Liver (tissue), 9 donors: ENCODE results near the gene EML2. TPM values are rescaled to one million over a fixed set of nuclear protein-coding genes. Genes with fewer than 3 reads are reported as not detected.
A peak's percentile ranks its signal among the peaks of the same experiment; 100 is the strongest.

ENCODE experiments used
- DNase-seq: peaks from one replicate; pipeline ENCODE4 v3.0.0-alpha.2; 2017; ENCODE audit warnings: low spot score
- H3K27ac ChIP-seq, 2 donors: one replicate each; pipeline ENCODE4 v1.7.0; 2013; ENCODE audit warnings: inconsistent platforms in 2 of 2, low read length in 2 of 2, control low read depth in 1 of 2, low read depth in 1 of 2, mild to moderate bottlenecking in 1 of 2
- H3K27me3 ChIP-seq, 4 donors: one replicate each; pipeline versions ENCODE4 v1.6.1 to v1.7.0; 2013; ENCODE audit warnings: low read length in 3 of 4, inconsistent platforms in 1 of 4, mild to moderate bottlenecking in 1 of 4, moderate library complexity in 1 of 4; ENCODE audit not compliant: control insufficient read depth in 4 of 4, insufficient read depth in 4 of 4
- H3K36me3 ChIP-seq, 4 donors: one replicate each; pipeline versions ENCODE4 v1.6.1 to v1.7.0; 2013; ENCODE audit warnings: low read length in 3 of 4, mild to moderate bottlenecking in 3 of 4, low read depth in 1 of 4, moderate library complexity in 1 of 4; ENCODE audit not compliant: control insufficient read depth in 4 of 4, insufficient read depth in 3 of 4
- H3K4me1 ChIP-seq, 4 donors: one replicate each; pipeline versions ENCODE4 v1.6.1 to v1.7.0; 2013; ENCODE audit warnings: low read length in 3 of 4, mild to moderate bottlenecking in 3 of 4, moderate library complexity in 1 of 4; ENCODE audit not compliant: control insufficient read depth in 4 of 4, insufficient read depth in 4 of 4
- H3K4me3 ChIP-seq, 3 donors: one replicate each; pipeline versions ENCODE4 v1.6.1 to v1.7.0; 2013; ENCODE audit warnings: low read length in 3 of 3, control low read depth in 1 of 3, low read depth in 1 of 3, mild to moderate bottlenecking in 1 of 3
- H3K9ac ChIP-seq, 2 donors: one replicate each; pipeline ENCODE4 v1.7.0; 2013; ENCODE audit warnings: low read length in 2 of 2, mild to moderate bottlenecking in 2 of 2, moderate library complexity in 2 of 2, control low read depth in 1 of 2, low read depth in 1 of 2
- H3K9me3 ChIP-seq, 4 donors: one replicate each; pipeline versions ENCODE4 v1.6.1 to v1.7.0; 2013; ENCODE audit warnings: low read length in 3 of 4; ENCODE audit not compliant: control insufficient read depth in 4 of 4
- ATF3 ChIP-seq: IDR thresholded peaks from 2 replicates; pipeline ENCODE4 v1.6.1; 2016; ENCODE audit warnings: antibody characterized with exemption
- CTCF ChIP-seq: fragments of 150-350 bp; IDR thresholded peaks from 2 replicates; pipeline ENCODE4 v1.5.1; 2017; ENCODE audit warnings: improper control_type of control experiment, low read depth, low read length; ENCODE audit not compliant: missing input control
- FOXA1 ChIP-seq: IDR thresholded peaks from 2 replicates; pipeline ENCODE4 v1.6.1; 2016; ENCODE audit warnings: antibody characterized with exemption
- GABPA ChIP-seq, 2 donors: IDR thresholded peaks in 1 of 2; conservative IDR thresholded peaks in 1 of 2; 2 replicates each; pipeline ENCODE4 v1.6.1; 2016; ENCODE audit warnings: antibody characterized with exemption in 2 of 2, mild to moderate bottlenecking in 1 of 2, moderate library complexity in 1 of 2
- HNF4A ChIP-seq, 2 donors: conservative IDR thresholded peaks; 2 replicates each; pipeline ENCODE4 v1.6.1; 2016; ENCODE audit warnings: antibody characterized with exemption in 2 of 2, mild to moderate bottlenecking in 2 of 2
- HNF4G ChIP-seq: IDR thresholded peaks from 2 replicates; pipeline ENCODE4 v1.6.1; 2016; ENCODE audit warnings: antibody characterized with exemption
- JUND ChIP-seq, 2 donors: IDR thresholded peaks; 2 replicates each; pipeline ENCODE4 v1.6.1; 2016; ENCODE audit warnings: antibody characterized with exemption in 2 of 2
- MAX ChIP-seq: IDR thresholded peaks from 2 replicates; pipeline ENCODE4 v1.6.1; 2016; ENCODE audit warnings: antibody characterized with exemption
- NR2F2 ChIP-seq: IDR thresholded peaks from 2 replicates; pipeline ENCODE4 v1.6.1; 2016; ENCODE audit warnings: antibody characterized with exemption
- REST ChIP-seq: IDR thresholded peaks from 2 replicates; pipeline ENCODE4 v1.6.1; 2016; ENCODE audit warnings: antibody characterized with exemption, mild to moderate bottlenecking
- SP1 ChIP-seq: IDR thresholded peaks from 2 replicates; pipeline ENCODE4 v1.6.1; 2018; ENCODE audit warnings: antibody characterized with exemption, mild to moderate bottlenecking
- ZBTB33 ChIP-seq: IDR thresholded peaks from 2 replicates; pipeline ENCODE4 v1.6.1; 2016; ENCODE audit warnings: antibody characterized with exemption
- WGBS: extraction: QIAGEN DNeasy Blood & Tissue Kit; methylation state at CpG from one replicate; pipeline ENCODE4 v1.1.7; 2013; 5-methylcytosine and 5-hydroxymethylcytosine counted together
- polyA plus RNA-seq, 2 donors: library from polyadenylated mRNA; stranded (reverse) in 1 of 2; unstranded in 1 of 2; fragments of 200-250 nt in 1 of 2; fragments of >200 nt in 1 of 2; fragmentation: Nextera tagmentation in 1 of 2; extraction: Ambion mirVana in 1 of 2; gene quantifications; one replicate each; pipeline versions ENCODE4 v1.2.1 to v1.2.3, GENCODE V29; 2013 to 2015
- total RNA-seq, 2 donors: library from RNA; depleted of rRNA; stranded (reverse); fragments of >200 nt; gene quantifications; one replicate each; pipeline ENCODE4 v1.2.3, GENCODE V29; 2014
- donor health status: healthy.
- donor health status: healthy.
- donor health status: healthy.
- donor health status: healthy.
- donor health status: healthy.

EML2 gene
- total and polyA plus RNA-seq, 4 donors: 1.1 to 10.4 (median 9.0) TPM

- no peak for TF ChIP-seq ZBTB33
- TF ChIP-seq HNF4A (conservative IDR thresholded peaks at IDR 0.05): no peak
- no peak for TF ChIP-seq FOXA1
Measured at GRCh38 chr19:45668342-45668871, 29.2 kb upstream of the EML2 start (continued).

- 8% methylated on average over 15 of the region's 15 CpGs for WGBS
- no peaks in the 10 kb centered on the region for H3K9me3 ChIP-seq
- TF ChIP-seq GABPA (IDR thresholded peaks at IDR 0.05 in 1 of 2, conservative IDR thresholded peaks at IDR 0.05 in 1 of 2) (no peak), SP1 (no peak), NR2F2 (no peak), REST (no peak), HNF4A (conservative IDR thresholded peaks at IDR 0.05) (no peak)
- H3K27me3 ChIP-seq: peaks cover 0 to 8% (median 3%) of the 10 kb centered on the region in 4 donors
- peaks cover 0 to 14% (median 4%) of the 10 kb centered on the region in 4 donors for H3K4me1 ChIP-seq
- peak within 1 kb of the TSS in 1 of 3 donors; percentile 24 for H3K4me3 ChIP-seq
- no peak within 1 kb of the TSS for H3K9ac ChIP-seq
- H3K27ac ChIP-seq: no peak within 1 kb of the TSS
- no peaks in the 10 kb centered on the region for H3K36me3 ChIP-seq
- DNase-seq: no peak
Measured at GRCh38 chr19:45667620-45668341, 28.6 kb upstream of the EML2 start, which contains the start of gene GIPR. GIPR (plus strand) TSS chr19:45668221; CDS start chr19:45669521, 1,300 bp downstream.

GRCh38 chr19:45664575-45664974, 25.4 kb upstream of the EML2 start:
- Histone ChIP-seq H3K9me3 (no peaks in the 10 kb centered on the region), H3K4me1 (peaks cover 0 to 14% (median 3%) of the 10 kb centered on the region in 4 donors), H3K9ac (no peak overlapping the region), H3K27ac (no peak overlapping the region), H3K4me3 (no peak overlapping the region), H3K27me3 (peaks cover 0 to 6% (median 2%) of the 10 kb centered on the region in 4 donors), H3K36me3 (no peaks in the 10 kb centered on the region)
- TF ChIP-seq SP1 (no peak), FOXA1 (no peak), JUND (IDR thresholded peaks at IDR 0.05) (no peak)
- no peak for DNase-seq
- 81% methylated on average over 7 of the region's 7 CpGs for WGBS

GRCh38 chr19:45663800-45664199, 24.6 kb upstream of the EML2 start:
- Histone ChIP-seq H3K4me1 (peaks cover 0 to 8% (median 2%) of the 10 kb centered on the region in 4 donors), H3K4me3 (no peak overlapping the region), H3K27ac (no peak overlapping the region), H3K36me3 (no peaks in the 10 kb centered on the region), H3K27me3 (peaks cover 0 to 5% (median 2%) of the 10 kb centered on the region in 4 donors), H3K9me3 (no peaks in the 10 kb centered on the region), H3K9ac (no peak overlapping the region)
- 86% methylated on average over 1 of the region's 1 CpG for WGBS
- TF ChIP-seq CTCF (no peak), ATF3 (no peak), HNF4G (no peak), MAX (no peak), REST (no peak)
- DNase-seq: no peak
